ENCODE results near the gene TMUB1.

- no peak for TF ChIP-seq EZH2 (IDR thresholded peaks at IDR 0.05; ENCODE audit: borderline replicate concordance, low read depth, low read length)
- TF ChIP-seq CTCF (IDR thresholded peaks at IDR 0.05 in 2 of 3, conservative IDR thresholded peaks at IDR 0.05 in 1 of 3; ENCODE audit: insufficient read depth in 2 of 3, low read depth in 1 of 3, low read length in 3 of 3), result no peak
- TF ChIP-seq MAX (CRISPR knock-in tag; IDR thresholded peaks at IDR 0.05), result no peak
- no peak for TF ChIP-seq ATF4 (CRISPR knock-in tag; IDR thresholded peaks at IDR 0.05)
- TF ChIP-seq TARDBP (IDR thresholded peaks at IDR 0.05), result no peak
- no peak for TF ChIP-seq CEBPG (CRISPR knock-in tag; IDR thresholded peaks at IDR 0.05)
- no peak for TF ChIP-seq CEBPG (tag; conservative IDR thresholded peaks at IDR 0.05 in 1 of 2, IDR thresholded peaks at IDR 0.05 in 1 of 2)
- TF ChIP-seq EP300 (IDR thresholded peaks at IDR 0.05; ENCODE audit: low read length), result no peak
Measured at GRCh38 chr7:151104411-151105235, 21.3 kb upstream of the TMUB1 start.

Data from K562 (cell line).